Measurements from ENCODE around the gene EYA4.

Gene EYA4

DNA sequence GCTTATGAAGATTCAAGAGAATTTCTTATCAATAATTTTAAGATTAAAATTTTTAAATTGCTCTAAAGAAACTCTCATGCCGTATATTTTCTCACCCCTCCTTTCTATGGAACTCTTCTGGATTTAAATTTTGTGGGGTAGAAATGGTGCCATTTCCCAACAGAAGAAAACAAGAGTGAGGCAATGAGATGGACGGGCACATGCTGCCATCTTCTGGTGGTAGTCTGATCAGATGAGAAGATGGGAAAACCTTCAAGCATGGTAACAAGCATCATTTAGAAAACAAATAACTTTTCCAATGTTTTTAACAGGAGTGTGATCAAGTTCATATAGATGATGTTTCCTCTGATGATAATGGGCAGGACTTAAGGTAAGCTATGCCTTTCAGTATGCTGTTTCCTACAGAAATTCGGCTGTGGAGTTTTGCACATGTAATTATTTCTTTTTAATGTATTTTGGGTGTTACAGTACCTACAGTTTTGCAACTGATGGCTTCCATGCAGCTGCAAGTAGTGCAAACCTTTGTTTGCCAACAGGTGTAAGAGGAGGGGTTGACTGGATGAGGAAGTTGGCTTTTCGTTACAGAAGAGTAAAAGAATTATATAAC is 271.4 kb downstream of the EYA4 start:
- Histone ChIP-seq H3K27ac (ENCODE audit: low read depth, low read length) (no peak overlapping the region), H3K36me3 (ENCODE audit: control insufficient read depth in 5 of 5, insufficient read depth in 5 of 5, low read length in 5 of 5) (no peaks in the 10 kb centered on the region), H3K9ac (ENCODE audit: low read length in 5 of 5) (no peak overlapping the region), H3K27me3 (ENCODE audit: control insufficient read depth in 5 of 5, insufficient read depth in 4 of 5, low read length in 5 of 5) (no peaks in the 10 kb centered on the region), H3K4me3 (ENCODE audit: low read depth in 1 of 5, low read length in 5 of 5) (no peak overlapping the region), H3K4me1 (ENCODE audit: control insufficient read depth in 5 of 5, insufficient read depth in 5 of 5, low read length in 5 of 5) (no peaks in the 10 kb centered on the region), H3K9me3 (ENCODE audit: control insufficient read depth in 5 of 5, low read length in 5 of 5) (no peaks in the 10 kb centered on the region)

DNA sequence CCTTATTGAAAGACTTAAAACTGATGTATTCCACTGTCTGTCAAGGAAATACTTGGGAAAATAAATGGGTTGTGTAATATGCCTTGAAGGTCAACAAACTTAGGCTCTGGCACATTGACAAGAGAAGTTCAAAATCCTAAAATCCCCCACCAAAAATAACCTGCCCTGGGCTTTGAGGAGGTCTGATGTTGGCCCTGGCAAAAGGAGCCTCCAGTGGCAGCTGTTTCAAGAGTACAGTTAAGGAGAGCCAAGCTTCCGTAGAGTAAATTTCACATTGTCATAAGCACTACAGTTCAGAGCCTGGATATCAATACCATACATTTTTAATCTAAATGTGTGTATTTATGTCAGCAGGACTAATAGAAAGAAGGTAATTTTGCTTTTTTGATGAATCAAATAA is 282.7 kb downstream of the EYA4 start:
- Histone ChIP-seq H3K9ac (ENCODE audit: low read length in 5 of 5) (no peak overlapping the region), H3K27ac (ENCODE audit: low read depth, low read length) (no peak overlapping the region), H3K27me3 (ENCODE audit: control insufficient read depth in 5 of 5, insufficient read depth in 4 of 5, low read length in 5 of 5) (peaks cover 0 to 4% (median 0%) of the 10 kb centered on the region in 5 donors), H3K4me1 (ENCODE audit: control insufficient read depth in 5 of 5, insufficient read depth in 5 of 5, low read length in 5 of 5) (no peaks in the 10 kb centered on the region), H3K36me3 (ENCODE audit: control insufficient read depth in 5 of 5, insufficient read depth in 5 of 5, low read length in 5 of 5) (no peaks in the 10 kb centered on the region), H3K9me3 (ENCODE audit: control insufficient read depth in 5 of 5, low read length in 5 of 5) (no peaks in the 10 kb centered on the region), H3K4me3 (ENCODE audit: low read depth in 1 of 5, low read length in 5 of 5) (no peak overlapping the region)

DNA sequence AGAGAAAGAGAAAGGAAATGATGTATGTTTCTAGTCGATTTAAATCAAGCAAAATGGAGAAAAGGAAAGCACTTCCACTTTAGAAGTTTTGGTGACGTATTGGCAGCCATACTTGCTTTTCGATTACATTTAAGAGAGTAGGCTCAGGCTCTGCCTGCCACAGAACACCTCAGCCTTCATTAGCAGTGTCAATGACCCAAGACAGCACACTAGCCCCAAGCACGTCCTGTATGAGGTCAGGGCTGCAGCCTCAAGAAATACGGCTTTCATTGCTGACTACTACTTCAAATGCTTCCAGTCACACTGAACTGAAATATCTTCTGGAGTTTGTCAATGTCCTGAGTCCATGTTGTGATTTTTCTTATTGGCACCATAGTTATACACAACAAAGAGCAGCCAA is 285.3 kb downstream of the EYA4 start:
- Histone ChIP-seq H3K4me1 (ENCODE audit: control insufficient read depth in 5 of 5, insufficient read depth in 5 of 5, low read length in 5 of 5) (no peaks in the 10 kb centered on the region), H3K9ac (ENCODE audit: low read length in 5 of 5) (no peak overlapping the region), H3K27me3 (ENCODE audit: control insufficient read depth in 5 of 5, insufficient read depth in 4 of 5, low read length in 5 of 5) (peaks cover 0 to 4% (median 0%) of the 10 kb centered on the region in 5 donors), H3K4me3 (ENCODE audit: low read depth in 1 of 5, low read length in 5 of 5) (no peak overlapping the region), H3K36me3 (ENCODE audit: control insufficient read depth in 5 of 5, insufficient read depth in 5 of 5, low read length in 5 of 5) (no peaks in the 10 kb centered on the region), H3K27ac (ENCODE audit: low read depth, low read length) (no peak overlapping the region), H3K9me3 (ENCODE audit: control insufficient read depth in 5 of 5, low read length in 5 of 5) (no peaks in the 10 kb centered on the region)

DNA sequence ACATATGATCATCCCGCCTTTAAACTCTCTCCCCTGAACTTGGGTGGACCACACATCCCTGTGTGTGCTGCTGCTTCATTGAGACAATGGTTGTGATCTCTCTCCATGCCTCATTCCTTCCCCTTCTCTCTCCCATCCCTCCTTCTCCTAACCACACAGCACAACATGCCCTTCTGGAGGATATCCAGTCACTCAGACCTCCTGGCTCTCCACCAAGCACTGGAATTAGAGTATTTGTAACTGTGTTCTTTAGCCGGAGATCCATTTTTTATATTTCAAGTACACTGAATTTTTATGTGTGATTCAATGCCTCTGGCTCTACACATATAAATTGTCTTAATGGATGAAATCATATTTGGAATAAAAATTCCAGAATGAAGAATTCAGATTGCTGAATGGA is 287.4 kb downstream of the EYA4 start:
- peaks cover 0 to 4% (median 0%) of the 10 kb centered on the region in 5 donors for H3K27me3 ChIP-seq (ENCODE audit: control insufficient read depth in 5 of 5, insufficient read depth in 4 of 5, low read length in 5 of 5)
- no peaks in the 10 kb centered on the region for H3K36me3 ChIP-seq (ENCODE audit: control insufficient read depth in 5 of 5, insufficient read depth in 5 of 5, low read length in 5 of 5)
- no peaks in the 10 kb centered on the region for H3K9me3 ChIP-seq (ENCODE audit: control insufficient read depth in 5 of 5, low read length in 5 of 5)
- H3K27ac ChIP-seq (ENCODE audit: low read depth, low read length) = no peak overlapping the region
- H3K4me1 ChIP-seq (ENCODE audit: control insufficient read depth in 5 of 5, insufficient read depth in 5 of 5, low read length in 5 of 5) = no peaks in the 10 kb centered on the region
- no peak overlapping the region for H3K9ac ChIP-seq (ENCODE audit: low read length in 5 of 5)
- H3K4me3 ChIP-seq (ENCODE audit: low read depth in 1 of 5, low read length in 5 of 5) = no peak overlapping the region

DNA sequence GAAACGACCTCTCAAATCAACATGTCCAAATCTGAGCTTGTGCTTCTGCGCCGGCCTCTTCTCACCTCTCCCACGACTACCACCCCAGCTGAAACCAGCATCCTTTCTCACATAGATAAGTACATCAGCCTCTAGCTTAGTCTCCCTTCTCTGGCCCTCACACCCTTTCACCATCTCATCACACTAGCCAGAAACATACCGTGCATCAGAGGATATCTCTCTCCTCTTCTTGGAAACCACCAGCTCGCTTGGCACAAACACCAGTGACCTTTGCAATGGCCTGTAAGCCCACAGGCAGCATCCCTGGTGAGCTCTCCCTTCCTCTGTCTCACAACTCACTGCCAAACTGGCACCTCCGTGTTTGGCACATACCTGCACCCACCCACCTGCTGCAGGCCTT is 291.8 kb downstream of the EYA4 start:
- Histone ChIP-seq H3K4me1 (ENCODE audit: control insufficient read depth in 5 of 5, insufficient read depth in 5 of 5, low read length in 5 of 5) (no peaks in the 10 kb centered on the region), H3K27me3 (ENCODE audit: control insufficient read depth in 5 of 5, insufficient read depth in 4 of 5, low read length in 5 of 5) (peaks cover 0 to 2% (median 0%) of the 10 kb centered on the region in 5 donors), H3K27ac (ENCODE audit: low read depth, low read length) (no peak overlapping the region), H3K9me3 (ENCODE audit: control insufficient read depth in 5 of 5, low read length in 5 of 5) (no peaks in the 10 kb centered on the region), H3K36me3 (ENCODE audit: control insufficient read depth in 5 of 5, insufficient read depth in 5 of 5, low read length in 5 of 5) (no peaks in the 10 kb centered on the region), H3K9ac (ENCODE audit: low read length in 5 of 5) (no peak overlapping the region), H3K4me3 (ENCODE audit: low read depth in 1 of 5, low read length in 5 of 5) (no peak overlapping the region)

DNA sequence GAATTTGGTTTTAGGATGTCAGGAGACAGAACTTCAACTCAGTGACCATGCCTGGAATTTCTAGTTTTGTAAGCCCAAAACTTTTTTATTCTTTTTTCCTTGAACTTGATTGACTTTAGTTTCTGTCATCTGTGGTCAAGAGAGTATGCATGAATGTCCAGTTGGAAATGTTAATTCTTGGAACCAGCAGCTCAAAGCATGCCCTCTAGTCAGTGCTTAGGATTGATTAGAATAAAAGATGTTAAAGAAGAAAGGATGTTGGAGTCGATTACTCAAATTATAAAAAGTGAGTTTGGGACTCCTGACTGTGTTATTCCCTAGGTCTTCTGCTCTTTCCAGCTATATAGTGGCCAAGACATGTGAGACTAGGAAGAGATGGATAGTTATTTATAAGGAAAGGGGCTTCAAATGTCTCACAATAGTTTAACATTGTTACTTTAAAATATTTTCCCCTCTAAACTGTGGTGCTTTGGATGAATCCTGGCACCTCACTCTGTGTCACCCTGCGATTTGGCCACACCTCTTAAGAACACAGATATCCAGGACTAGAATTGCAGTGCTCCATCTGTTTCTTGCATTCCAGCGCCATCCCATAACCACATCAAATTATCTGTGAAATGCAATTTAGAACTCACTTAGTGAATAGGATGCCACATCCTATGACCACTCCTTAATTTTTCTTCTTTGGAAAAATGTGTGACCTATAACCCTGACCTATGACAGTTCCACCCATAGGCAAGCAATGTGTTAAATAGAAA is 298.5 kb downstream of the EYA4 start:
- H3K36me3 ChIP-seq (ENCODE audit: control insufficient read depth in 5 of 5, insufficient read depth in 5 of 5, low read length in 5 of 5) = no peaks in the 10 kb centered on the region
- no peaks in the 10 kb centered on the region for H3K4me1 ChIP-seq (ENCODE audit: control insufficient read depth in 5 of 5, insufficient read depth in 5 of 5, low read length in 5 of 5)
- no peaks in the 10 kb centered on the region for H3K9me3 ChIP-seq (ENCODE audit: control insufficient read depth in 5 of 5, low read length in 5 of 5)
- peaks cover 0 to 2% (median 0%) of the 10 kb centered on the region in 5 donors for H3K27me3 ChIP-seq (ENCODE audit: control insufficient read depth in 5 of 5, insufficient read depth in 4 of 5, low read length in 5 of 5)
- H3K27ac ChIP-seq (ENCODE audit: low read depth, low read length) = no peak overlapping the region
- no peak overlapping the region for H3K4me3 ChIP-seq (ENCODE audit: low read depth in 1 of 5, low read length in 5 of 5)
- no peak overlapping the region for H3K9ac ChIP-seq (ENCODE audit: low read length in 5 of 5)

DNA sequence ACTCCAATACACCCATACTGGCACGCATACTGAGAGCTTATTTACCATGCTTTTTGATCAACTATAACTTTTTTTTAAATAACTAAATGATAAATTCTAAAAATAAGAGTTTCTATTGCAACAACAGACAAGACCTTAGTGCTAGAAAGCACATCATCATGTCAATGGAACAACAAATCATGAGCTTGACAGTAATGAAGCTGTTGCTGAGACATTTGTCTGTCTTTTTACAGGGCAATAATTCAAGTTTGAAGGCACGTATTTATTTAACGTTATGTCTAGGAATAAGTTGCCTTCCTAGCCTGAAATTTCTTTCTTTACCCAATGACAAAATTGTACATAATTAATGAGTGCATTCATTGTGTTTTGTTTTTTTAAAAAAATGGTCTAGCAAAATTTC is 299.2 kb downstream of the EYA4 start:
- Histone ChIP-seq H3K36me3 (ENCODE audit: control insufficient read depth in 5 of 5, insufficient read depth in 5 of 5, low read length in 5 of 5) (no peaks in the 10 kb centered on the region), H3K9ac (ENCODE audit: low read length in 5 of 5) (no peak overlapping the region), H3K27me3 (ENCODE audit: control insufficient read depth in 5 of 5, insufficient read depth in 4 of 5, low read length in 5 of 5) (peaks cover 0 to 2% (median 0%) of the 10 kb centered on the region in 5 donors)

DNA sequence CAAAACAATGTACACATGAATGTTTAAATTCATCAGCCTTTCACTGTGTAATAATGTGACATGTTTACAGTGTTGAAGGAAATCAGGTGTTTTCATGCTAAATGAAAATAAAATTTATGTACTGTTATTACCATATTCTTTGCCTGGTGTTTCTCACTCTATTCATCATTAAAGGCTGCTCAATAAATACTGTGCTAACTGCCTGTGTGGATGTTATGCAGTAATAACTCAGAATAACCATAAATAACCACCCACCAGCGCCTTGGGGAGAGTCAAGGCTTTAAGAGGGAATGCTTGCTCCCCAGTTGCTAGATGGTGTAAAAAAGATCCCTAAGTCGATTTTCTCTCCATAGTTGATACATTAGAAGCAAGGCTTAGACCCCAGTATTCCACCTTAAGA is 299.9 kb downstream of the EYA4 start:
- no peaks in the 10 kb centered on the region for H3K9me3 ChIP-seq (ENCODE audit: control insufficient read depth in 5 of 5, low read length in 5 of 5)
- no peaks in the 10 kb centered on the region for H3K4me1 ChIP-seq (ENCODE audit: control insufficient read depth in 5 of 5, insufficient read depth in 5 of 5, low read length in 5 of 5)
- no peak overlapping the region for H3K9ac ChIP-seq (ENCODE audit: low read length in 5 of 5)
- H3K4me3 ChIP-seq (ENCODE audit: low read depth in 1 of 5, low read length in 5 of 5) = no peak overlapping the region
- H3K27me3 ChIP-seq (ENCODE audit: control insufficient read depth in 5 of 5, insufficient read depth in 4 of 5, low read length in 5 of 5) = peaks cover 0 to 2% (median 0%) of the 10 kb centered on the region in 5 donors
- no peak overlapping the region for H3K27ac ChIP-seq (ENCODE audit: low read depth, low read length)
- H3K36me3 ChIP-seq (ENCODE audit: control insufficient read depth in 5 of 5, insufficient read depth in 5 of 5, low read length in 5 of 5) = no peaks in the 10 kb centered on the region

More for the DNA sequence above, 299.2 kb downstream of the EYA4 start:
- H3K9me3 ChIP-seq (ENCODE audit: control insufficient read depth in 5 of 5, low read length in 5 of 5) = no peaks in the 10 kb centered on the region
- no peak overlapping the region for H3K4me3 ChIP-seq (ENCODE audit: low read depth in 1 of 5, low read length in 5 of 5)
- no peak overlapping the region for H3K27ac ChIP-seq (ENCODE audit: low read depth, low read length)
- no peaks in the 10 kb centered on the region for H3K4me1 ChIP-seq (ENCODE audit: control insufficient read depth in 5 of 5, insufficient read depth in 5 of 5, low read length in 5 of 5)

DNA sequence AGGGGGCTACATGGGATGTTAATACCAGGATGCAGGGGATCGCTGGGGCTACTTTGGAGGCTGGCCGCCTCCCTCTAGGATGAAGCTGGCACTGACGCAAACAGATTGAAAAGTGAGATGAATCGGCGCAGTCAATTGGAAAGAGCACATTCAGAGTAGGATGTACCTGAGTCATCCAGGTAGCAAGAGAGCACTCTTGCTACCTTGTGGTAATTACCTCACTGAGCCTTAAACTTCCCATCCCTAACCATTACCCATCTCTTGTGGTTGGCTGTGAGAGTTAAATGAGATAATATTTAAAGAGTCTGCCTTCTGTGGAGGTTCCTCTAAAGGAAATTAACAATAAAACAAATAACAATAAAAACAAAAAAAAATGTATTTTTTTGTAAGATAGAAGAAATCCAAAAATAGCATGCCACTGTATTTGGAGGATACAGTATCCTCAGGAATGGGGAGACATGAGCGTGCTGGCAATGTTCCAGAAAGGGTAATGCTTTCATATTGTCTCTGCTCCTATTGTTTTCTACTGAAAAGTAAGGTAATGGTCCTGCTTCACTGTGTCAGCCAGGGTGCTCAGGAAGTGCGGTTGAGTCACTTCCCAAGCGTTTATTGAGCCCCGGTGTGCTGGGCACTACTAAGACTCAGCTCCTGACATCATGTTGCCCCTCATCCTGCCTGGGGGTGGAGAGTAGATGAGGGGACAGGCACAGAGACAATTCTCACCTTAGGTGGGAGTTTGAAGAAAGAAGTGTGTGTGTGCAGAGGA is 301.1 kb downstream of the EYA4 start:
- H3K27ac ChIP-seq (ENCODE audit: low read depth, low read length) = no peak overlapping the region

DNA sequence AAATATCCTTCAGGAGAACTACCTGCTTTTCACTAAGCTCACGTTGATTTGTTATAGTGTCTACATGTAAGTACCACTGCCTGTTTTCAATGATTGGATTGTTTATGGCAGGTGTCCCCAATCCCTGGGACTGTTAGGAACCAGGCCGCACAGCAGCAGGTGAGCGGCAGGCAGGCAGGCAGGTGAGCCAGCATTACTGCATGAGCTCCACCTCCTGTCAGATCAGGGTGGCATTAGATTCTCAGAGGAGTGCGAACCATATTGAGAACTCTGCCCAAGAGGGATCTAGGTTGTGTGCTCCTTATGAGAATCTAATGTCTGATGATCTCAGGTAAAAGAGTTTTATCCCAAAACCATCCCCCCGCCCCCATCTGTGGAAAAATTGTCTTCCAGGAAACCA is 303.3 kb downstream of the EYA4 start:
- no peaks in the 10 kb centered on the region for H3K36me3 ChIP-seq (ENCODE audit: control insufficient read depth in 5 of 5, insufficient read depth in 5 of 5, low read length in 5 of 5)
- no peak overlapping the region for H3K27ac ChIP-seq (ENCODE audit: low read depth, low read length)
- H3K9me3 ChIP-seq (ENCODE audit: control insufficient read depth in 5 of 5, low read length in 5 of 5) = no peaks in the 10 kb centered on the region
- H3K9ac ChIP-seq (ENCODE audit: low read length in 5 of 5) = no peak overlapping the region
- peaks cover 0 to 2% (median 0%) of the 10 kb centered on the region in 5 donors for H3K27me3 ChIP-seq (ENCODE audit: control insufficient read depth in 5 of 5, insufficient read depth in 4 of 5, low read length in 5 of 5)
- no peak overlapping the region for H3K4me3 ChIP-seq (ENCODE audit: low read depth in 1 of 5, low read length in 5 of 5)
- no peaks in the 10 kb centered on the region for H3K4me1 ChIP-seq (ENCODE audit: control insufficient read depth in 5 of 5, insufficient read depth in 5 of 5, low read length in 5 of 5)

More for the DNA sequence above, 301.1 kb downstream of the EYA4 start:
- no peaks in the 10 kb centered on the region for H3K9me3 ChIP-seq (ENCODE audit: control insufficient read depth in 5 of 5, low read length in 5 of 5)
- no peak overlapping the region for H3K4me3 ChIP-seq (ENCODE audit: low read depth in 1 of 5, low read length in 5 of 5)
- H3K27me3 ChIP-seq (ENCODE audit: control insufficient read depth in 5 of 5, insufficient read depth in 4 of 5, low read length in 5 of 5) = peaks cover 0 to 2% (median 0%) of the 10 kb centered on the region in 5 donors
- no peaks in the 10 kb centered on the region for H3K4me1 ChIP-seq (ENCODE audit: control insufficient read depth in 5 of 5, insufficient read depth in 5 of 5, low read length in 5 of 5)
- no peaks in the 10 kb centered on the region for H3K36me3 ChIP-seq (ENCODE audit: control insufficient read depth in 5 of 5, insufficient read depth in 5 of 5, low read length in 5 of 5)
- no peak overlapping the region for H3K9ac ChIP-seq (ENCODE audit: low read length in 5 of 5)

Data from subcutaneous abdominal adipose tissue (tissue), 5 donors.